ENCODE data around the gene VEZT. TPM values are rescaled to one million over a fixed set of nuclear protein-coding genes. Genes with fewer than 3 reads are reported as not detected.

VEZT gene
- total RNA-seq, 1 experiment from 2014 or later, result 107 TPM

GRCh38 chr12:95224202-95225170 is 6.9 kb downstream of the VEZT start:
- no peak for DNase-seq (ENCODE audit: low spot score)
- TF ChIP-seq EZH2 (IDR thresholded peaks at IDR 0.05; ENCODE audit: borderline replicate concordance, low read depth, low read length, poor library complexity, severe bottlenecking) (no peak), CTCF (conservative IDR thresholded peaks at IDR 0.05; ENCODE audit: low read depth, low read length) (no peak)
- H3K9me3 ChIP-seq (ENCODE audit: low read depth, low read length, poor library complexity, severe bottlenecking), result no peaks in the 10 kb centered on the region
- no peak overlapping the region for H3K4me3 ChIP-seq (ENCODE audit: low read depth, low read length, poor library complexity, severe bottlenecking)
- CTCF ChIA-PET, result no interaction called here
- H3K4me1 ChIP-seq (ENCODE audit: insufficient read depth, low read length, poor library complexity, severe bottlenecking), result peaks cover 29% of the 10 kb centered on the region
- H3K27ac ChIP-seq (ENCODE audit: low read depth, low read length, poor library complexity, severe bottlenecking), result peak overlapping the region; percentile 2
- no peaks in the 10 kb centered on the region for H3K27me3 ChIP-seq (replicated peaks; ENCODE audit: insufficient read depth, low read depth, low read length, poor library complexity)
- intact Hi-C loops (cut with micrococcal nuclease; ENCODE audit: unreplicated experiment), result no loop called here
- no TSS peak for BruUV-seq (replicated peaks)
- POLR2A ChIA-PET (ENCODE audit: low non-redundant PET), result no interaction called here
- H3K36me3 ChIP-seq (ENCODE audit: insufficient read depth, low read length, poor library complexity, severe bottlenecking), result peaks cover 10% of the 10 kb centered on the region

- H3K4me3 ChIP-seq (ENCODE audit: low read depth, low read length, poor library complexity, severe bottlenecking), result no peak overlapping the region
These were observed 8.1 kb downstream of the VEZT start for GRCh38 chr12:95225645-95226212.

More at GRCh38 chr12:95225645-95226212, 8.1 kb downstream of the VEZT start:
- Histone ChIP-seq H3K27ac (ENCODE audit: low read depth, low read length, poor library complexity, severe bottlenecking) (no peak overlapping the region), H3K36me3 (ENCODE audit: insufficient read depth, low read length, poor library complexity, severe bottlenecking) (peaks cover 10% of the 10 kb centered on the region), H3K27me3 (replicated peaks; ENCODE audit: insufficient read depth, low read depth, low read length, poor library complexity) (no peaks in the 10 kb centered on the region), H3K4me1 (ENCODE audit: insufficient read depth, low read length, poor library complexity, severe bottlenecking) (peaks cover 39% of the 10 kb centered on the region), H3K9me3 (ENCODE audit: low read depth, low read length, poor library complexity, severe bottlenecking) (no peaks in the 10 kb centered on the region)
- intact Hi-C loops (cut with micrococcal nuclease; ENCODE audit: unreplicated experiment), result no loop called here
- BruUV-seq (replicated peaks), result no TSS peak
- ChIA-PET POLR2A (ENCODE audit: low non-redundant PET) (interaction anchor here (0.6 kb wide), 1 partner anchor 251 kb away, joined by 9 read pairs; no protein-coding TSS in a partner anchor), CTCF (interaction anchor here (0.7 kb wide), 1 partner anchor 100 kb away, joined by 8 read pairs; no protein-coding TSS in a partner anchor)
- TF ChIP-seq EZH2 (IDR thresholded peaks at IDR 0.05; ENCODE audit: borderline replicate concordance, low read depth, low read length, poor library complexity, severe bottlenecking) (no peak), CTCF (conservative IDR thresholded peaks at IDR 0.05; ENCODE audit: low read depth, low read length) (no peak)
- no peak for DNase-seq (ENCODE audit: low spot score)

Measured in A673 (cell line).